Activated CD4-positive, alpha-beta T cell treated with anti-CD3 and anti-CD28 coated beads, Interleukin-2, amount 50 U/mL, for 16 hours (primary cell): ENCODE data around the gene GGCT.
"Not testable (repeated sequence)": the region's sequence is repeated elsewhere in the genome, so short reads cannot be mapped to it uniquely, and the experiment has no call there.

Source experiments
- DNase-seq: peaks from one replicate; pipeline ENCODE4 v3.0.0-alpha.2; 2020

Gene GGCT

GRCh38 chr7:30514776-30515175, 10.1 kb upstream of the GGCT start:
- no peak for DNase-seq

GRCh38 chr7:30514177-30514576, 9.5 kb upstream of the GGCT start:
- DNase-seq, result no peak

GRCh38 chr7:30513762-30514161, 9.1 kb upstream of the GGCT start:
- no peak for DNase-seq

- no peak for DNase-seq
Observed at GRCh38 chr7:30511973-30512662, 7.5 kb upstream of the GGCT start.

- no peak for DNase-seq
Observed at GRCh38 chr7:30511494-30511893, 6.9 kb upstream of the GGCT start.

- DNase-seq, result peak; percentile 37
Observed at GRCh38 chr7:30510124-30511075, 5.8 kb upstream of the GGCT start.

- not testable (repeated sequence) for DNase-seq
Observed at GRCh38 chr7:30509171-30509857, 4.7 kb upstream of the GGCT start.

- not testable (repeated sequence) for DNase-seq
Observed at GRCh38 chr7:30507346-30507900, 2.8 kb upstream of the GGCT start.

- no peak for DNase-seq
Observed at GRCh38 chr7:30505174-30505697, 607 bp upstream of the GGCT start.

GRCh38 chr7:30503274-30504212, 1.1 kb downstream of the GGCT start:
- no peak for DNase-seq

- no peak for DNase-seq
Observed at GRCh38 chr7:30502470-30503251, 2.0 kb downstream of the GGCT start.

- DNase-seq, result no peak
Observed at GRCh38 chr7:30501264-30501663, 3.4 kb downstream of the GGCT start.

- DNase-seq, result no peak
Observed at GRCh38 chr7:30493228-30493627, 11.4 kb downstream of the GGCT start.

GRCh38 chr7:30491417-30491816, 13.2 kb downstream of the GGCT start:
- no peak for DNase-seq

GRCh38 chr7:30487371-30487770, 17.3 kb downstream of the GGCT start:
- DNase-seq, result no peak

GRCh38 chr7:30485667-30486066, 19.0 kb downstream of the GGCT start:
- DNase-seq, result no peak

GRCh38 chr7:30481416-30481815, 23.2 kb downstream of the GGCT start:
- not testable (repeated sequence) for DNase-seq

GRCh38 chr7:30479202-30480120, 25.2 kb downstream of the GGCT start:
- DNase-seq, result peak; percentile 66

- peak; percentile 74 for DNase-seq
Observed at GRCh38 chr7:30478349-30479201, 26.1 kb downstream of the GGCT start, which contains the start of gene NOD1. Gene NOD1, minus strand, starts transcription at chr7:30478784. Its CDS starts 21,863 bp downstream, at chr7:30456921.
